ENCODE data around the gene ITPK1.

The ITPK1 gene

DNA sequence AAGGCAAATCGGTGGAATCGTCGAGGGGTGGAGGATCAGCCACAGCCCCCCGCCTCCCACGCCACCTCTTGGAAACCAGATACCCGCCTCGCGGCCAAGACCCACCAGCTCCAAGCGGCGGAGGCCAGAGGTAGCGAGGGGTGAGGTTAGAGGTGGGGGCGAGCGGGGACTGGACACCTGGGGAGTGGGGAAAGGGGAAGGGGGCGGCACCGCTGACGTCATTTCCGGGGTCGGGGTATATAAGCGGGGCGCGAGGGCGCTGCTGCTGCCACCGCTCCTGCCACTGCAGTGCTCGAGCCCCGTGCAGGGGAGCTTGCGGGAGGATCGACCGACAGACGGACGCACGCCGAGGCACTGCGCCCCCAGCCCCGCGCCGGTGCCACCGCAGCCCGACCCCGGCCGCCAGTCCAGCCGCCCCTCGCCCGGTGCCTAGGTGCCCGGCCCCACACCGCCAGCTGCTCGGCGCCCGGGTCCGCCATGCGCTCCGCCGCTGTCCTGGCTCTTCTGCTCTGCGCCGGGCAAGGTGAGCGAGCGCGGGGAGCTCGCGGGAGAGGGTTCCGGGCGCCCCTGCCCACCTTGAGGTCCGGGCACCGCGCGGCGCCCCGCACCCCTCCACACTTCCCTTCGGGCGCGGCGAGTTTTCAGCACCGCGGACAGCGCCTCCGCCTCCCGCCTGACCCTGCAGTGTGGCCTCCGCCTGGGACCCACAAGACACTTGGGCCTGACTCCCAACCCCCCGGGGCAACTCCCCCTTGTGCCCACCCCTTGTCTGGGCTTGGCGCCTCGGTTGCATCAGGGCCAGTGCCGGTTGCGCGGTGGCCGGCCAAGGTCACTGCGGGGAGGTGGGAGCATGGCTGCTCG lies 192.6 kb downstream of the ITPK1 start, which contains the start of gene CHGA:
Gene CHGA, plus strand, starts transcription at position 268 of the 861 bp plus-strand sequence. Its CDS starts 210 bp downstream, at position 478.
- Histone ChIP-seq H3F3A (ENCODE audit: insufficient read depth, low read length) (no peaks in the 10 kb centered on the region), H3K4me1 (ENCODE audit: low read length) (peaks cover 6% of the 10 kb centered on the region; the same call in 1 of the 2 replicates), H3K4me2 (ENCODE audit: low read depth, low read length) (0 out of 2 replicates have a peak within 1 kb of the TSS, but pooled peaks have one; percentile 19), H3K9ac (ENCODE audit: low read length) (no peak within 1 kb of the TSS), H3K9me3 (replicated peaks; ENCODE audit: insufficient read depth, low read length) (no peaks in the 10 kb centered on the region), H3K36me3 (replicated peaks; ENCODE audit: insufficient read depth, low read length) (no peaks in the 10 kb centered on the region), H3K4me3 (ENCODE audit: low read length) (no peak within 1 kb of the TSS), H2AFZ (ENCODE audit: low read length) (no peak within 1 kb of the TSS), H3K9me2 (replicated peaks; ENCODE audit: insufficient read depth, low read length) (no peaks in the 10 kb centered on the region), H3K79me2 (ENCODE audit: low read length) (no peaks in the 10 kb centered on the region), H3K27ac (ENCODE audit: low read length) (no peak within 1 kb of the TSS), H3K27me3 (replicated peaks; ENCODE audit: insufficient read depth, low read length) (no peaks in the 10 kb centered on the region), H4K20me1 (ENCODE audit: insufficient read depth, low read length) (no peaks in the 10 kb centered on the region)
- TF ChIP-seq EZH2phosphoT487 (IDR thresholded peaks at IDR 0.05; ENCODE audit: low read length) = no peak
- no peak for DNase-seq

DNA sequence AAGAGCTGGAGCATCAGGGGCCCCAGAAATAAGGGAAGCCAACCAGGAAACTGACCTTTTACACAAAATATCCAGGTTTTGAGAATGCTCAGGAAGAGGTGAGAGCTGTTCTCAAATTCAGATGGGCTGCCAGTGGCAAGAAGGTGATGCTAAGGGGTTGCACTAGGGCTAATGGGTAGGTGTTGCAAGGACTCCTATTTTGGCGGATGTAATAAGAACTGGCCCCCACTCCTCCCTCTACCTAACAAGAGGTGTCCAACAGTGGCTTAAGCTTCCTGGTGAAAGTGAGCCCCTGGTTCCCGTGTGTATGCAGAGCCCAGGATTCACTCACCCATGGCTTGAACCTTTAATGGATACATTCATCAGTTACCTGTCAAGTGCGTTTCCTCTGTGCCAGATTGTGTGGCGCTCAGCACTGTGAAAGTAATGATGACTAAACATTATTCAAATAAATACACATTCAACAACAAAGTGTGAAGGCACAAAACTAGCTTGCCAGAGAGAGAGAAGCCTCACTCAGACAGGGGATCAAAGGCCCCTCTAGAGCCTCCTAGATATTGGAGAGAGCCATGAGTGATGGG lies 193.5 kb downstream of the ITPK1 start:
- peaks cover 6% of the 10 kb centered on the region; the same call in 1 of the 2 replicates for H3K4me1 ChIP-seq (ENCODE audit: low read length)
- no peaks in the 10 kb centered on the region for H3K79me2 ChIP-seq (ENCODE audit: low read length)
- H4K20me1 ChIP-seq (ENCODE audit: insufficient read depth, low read length) = no peaks in the 10 kb centered on the region
- H3K9ac ChIP-seq (ENCODE audit: low read length) = no peak overlapping the region
- H3K9me2 ChIP-seq (replicated peaks; ENCODE audit: insufficient read depth, low read length) = no peaks in the 10 kb centered on the region
- H2AFZ ChIP-seq (ENCODE audit: low read length) = no peak overlapping the region
- TF ChIP-seq EZH2 (optimal IDR thresholded peaks at IDR 0.05; ENCODE audit: low read depth, low read length) = no peak
- TF ChIP-seq, protein P1, sequence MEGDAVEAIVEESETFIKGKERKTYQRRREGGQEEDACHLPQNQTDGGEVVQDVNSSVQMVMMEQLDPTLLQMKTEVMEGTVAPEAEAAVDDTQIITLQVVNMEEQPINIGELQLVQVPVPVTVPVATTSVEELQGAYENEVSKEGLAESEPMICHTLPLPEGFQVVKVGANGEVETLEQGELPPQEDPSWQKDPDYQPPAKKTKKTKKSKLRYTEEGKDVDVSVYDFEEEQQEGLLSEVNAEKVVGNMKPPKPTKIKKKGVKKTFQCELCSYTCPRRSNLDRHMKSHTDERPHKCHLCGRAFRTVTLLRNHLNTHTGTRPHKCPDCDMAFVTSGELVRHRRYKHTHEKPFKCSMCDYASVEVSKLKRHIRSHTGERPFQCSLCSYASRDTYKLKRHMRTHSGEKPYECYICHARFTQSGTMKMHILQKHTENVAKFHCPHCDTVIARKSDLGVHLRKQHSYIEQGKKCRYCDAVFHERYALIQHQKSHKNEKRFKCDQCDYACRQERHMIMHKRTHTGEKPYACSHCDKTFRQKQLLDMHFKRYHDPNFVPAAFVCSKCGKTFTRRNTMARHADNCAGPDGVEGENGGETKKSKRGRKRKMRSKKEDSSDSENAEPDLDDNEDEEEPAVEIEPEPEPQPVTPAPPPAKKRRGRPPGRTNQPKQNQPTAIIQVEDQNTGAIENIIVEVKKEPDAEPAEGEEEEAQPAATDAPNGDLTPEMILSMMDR (IDR thresholded peaks at IDR 0.05; ENCODE audit: low read length) = no peak
- no peak for TF ChIP-seq EZH2phosphoT487 (IDR thresholded peaks at IDR 0.05; ENCODE audit: low read length)
- no peaks in the 10 kb centered on the region for H3K9me3 ChIP-seq (replicated peaks; ENCODE audit: insufficient read depth, low read length)
- H3F3A ChIP-seq (ENCODE audit: insufficient read depth, low read length) = no peaks in the 10 kb centered on the region
- H3K36me3 ChIP-seq (replicated peaks; ENCODE audit: insufficient read depth, low read length) = no peaks in the 10 kb centered on the region
- H3K27ac ChIP-seq (ENCODE audit: low read length) = no peak overlapping the region
- H3K4me3 ChIP-seq (ENCODE audit: low read length) = no peak overlapping the region
- H3K4me2 ChIP-seq (ENCODE audit: low read depth, low read length) = no peak overlapping the region
- no peak for DNase-seq
- H3K27me3 ChIP-seq (replicated peaks; ENCODE audit: insufficient read depth, low read length) = no peaks in the 10 kb centered on the region

DNA sequence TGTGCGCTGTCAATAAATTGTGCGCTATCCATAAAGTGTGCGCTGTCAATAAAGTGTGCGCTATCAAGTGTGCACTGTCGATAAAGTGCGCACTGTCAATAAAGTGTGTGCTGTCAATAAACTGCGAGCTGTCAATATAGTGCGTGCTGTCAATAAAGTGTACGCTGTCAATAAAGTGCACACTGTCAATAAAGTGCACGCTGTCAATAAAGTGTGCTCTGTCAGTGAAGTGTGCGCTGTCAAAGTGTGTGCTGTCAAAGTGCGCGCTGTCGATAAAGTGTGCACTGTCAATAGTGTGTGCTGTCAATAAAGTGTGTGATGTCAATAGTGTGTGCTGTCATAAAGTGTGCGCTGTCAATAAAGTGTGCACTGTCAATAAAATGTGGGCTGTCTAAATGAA lies 195.7 kb downstream of the ITPK1 start:
- DNase-seq = no peak
- Histone ChIP-seq H3K4me1 (ENCODE audit: low read length) (peaks cover 6% of the 10 kb centered on the region; the same call in 1 of the 2 replicates), H2AFZ (ENCODE audit: low read length) (no peak overlapping the region), H3K4me2 (ENCODE audit: low read depth, low read length) (no peak overlapping the region), H3K9ac (ENCODE audit: low read length) (no peak overlapping the region), H3K4me3 (ENCODE audit: low read length) (no peak overlapping the region), H3K79me2 (ENCODE audit: low read length) (no peaks in the 10 kb centered on the region), H3K9me3 (replicated peaks; ENCODE audit: insufficient read depth, low read length) (no peaks in the 10 kb centered on the region), H3K9me2 (replicated peaks; ENCODE audit: insufficient read depth, low read length) (no peaks in the 10 kb centered on the region), H3K27ac (ENCODE audit: low read length) (no peak overlapping the region), H3K27me3 (replicated peaks; ENCODE audit: insufficient read depth, low read length) (no peaks in the 10 kb centered on the region), H4K20me1 (ENCODE audit: insufficient read depth, low read length) (no peaks in the 10 kb centered on the region), H3K36me3 (replicated peaks; ENCODE audit: insufficient read depth, low read length) (no peaks in the 10 kb centered on the region), H3F3A (ENCODE audit: insufficient read depth, low read length) (no peaks in the 10 kb centered on the region)
- TF ChIP-seq, protein P1 (IDR thresholded peaks at IDR 0.05; ENCODE audit: low read length) = no peak
- no peak for TF ChIP-seq EZH2 (optimal IDR thresholded peaks at IDR 0.05; ENCODE audit: low read depth, low read length)
- no peak for TF ChIP-seq EZH2phosphoT487 (IDR thresholded peaks at IDR 0.05; ENCODE audit: low read length)
